B cell (primary cell): Measurements from ENCODE around the gene ARHGAP6. TPM values are rescaled to one million over a fixed set of nuclear protein-coding genes. Genes with fewer than 3 reads are reported as not detected.
"Not testable (repeated sequence)": the region's sequence is repeated elsewhere in the genome, so short reads cannot be mapped to it uniquely, and the experiment has no call there.

Experiments used
- ATAC-seq: fragments of 200-7000 bp; cut with Tn5 transposase; one replicate; pipeline ENCODE4 v1.10.0; 2021; ENCODE audit warnings: low read depth, mild to moderate bottlenecking, moderate number of reproducible peaks, moderate library complexity
- CTCF ChIA-PET: fragments of 350-600 bp; sonication (Branson Sonifier 250); formaldehyde crosslinking; loops from one replicate; lab custom pipeline; 2021; ENCODE audit warnings: antibody characterized with exemption, inconsistent platforms; lab: Charles Lee
- POLR2A ChIA-PET: fragments of 350-600 bp; sonication (Branson Sonifier 250); formaldehyde crosslinking; loops from one replicate; lab custom pipeline; 2021; ENCODE audit warnings: antibody characterized with exemption; lab: Charles Lee
- DNase-seq: peaks from one replicate; pipeline ENCODE4 v3.0.0; 2013
- H2AFZ ChIP-seq: 2 replicates; pipeline ENCODE4 v1.6.1; 2012; ENCODE audit warnings: mild to moderate bottlenecking, low read depth, low read length; ENCODE audit not compliant: insufficient read depth, poor library complexity, severe bottlenecking
- H3K27ac ChIP-seq, 2 donors: 1 replicate in 1 of 2; 2 replicates in 1 of 2; pipeline ENCODE4 v1.5.1; 2012 to 2013; ENCODE audit warnings: low read length in 2 of 2, mild to moderate bottlenecking in 2 of 2, moderate library complexity in 1 of 2
- H3K27me3 ChIP-seq, 4 experiments: fragments of 200-600 bp in 1 of 4; sonication (generic) in 1 of 4; replicated peaks in 1 of 4; 1 replicate in 2 of 4; 2 replicates in 2 of 4; pipeline versions ENCODE4 v1.6.1 to v1.7.0; 2013 to 2016; ENCODE audit warnings: low read length in 3 of 4, mild to moderate bottlenecking in 2 of 4, mixed read lengths in 1 of 4, moderate library complexity in 1 of 4; ENCODE audit not compliant: insufficient read depth in 4 of 4, control insufficient read depth in 3 of 4; ENCODE audit errors: control extremely low read depth in 1 of 4
- H3K36me3 ChIP-seq, 2 experiments: replicated peaks in 1 of 2; 1 replicate in 1 of 2; 2 replicates in 1 of 2; pipeline versions ENCODE4 v1.6.1 to v1.7.1; 2013; ENCODE audit warnings: low read length in 1 of 2; ENCODE audit not compliant: insufficient read depth in 2 of 2, control insufficient read depth in 1 of 2; ENCODE audit errors: control extremely low read depth in 1 of 2, extremely low read depth in 1 of 2
- H3K4me1 ChIP-seq, 2 donors: fragments of 200-600 bp in 1 of 2; sonication (generic) in 1 of 2; 1 replicate in 1 of 2; 2 replicates in 1 of 2; pipeline versions ENCODE4 v1.5.1 to v1.6.1; 2013 to 2017; ENCODE audit warnings: low read length in 2 of 2; ENCODE audit not compliant: control insufficient read depth in 2 of 2, insufficient read depth in 2 of 2
- H3K4me2 ChIP-seq: replicated peaks from 2 replicates; pipeline ENCODE3; 2012; ENCODE audit warnings: mild to moderate bottlenecking, low read depth, low read length; ENCODE audit not compliant: poor library complexity, severe bottlenecking
- H3K4me3 ChIP-seq, 5 experiments: fragments of 200-600 bp in 1 of 5; sonication (generic) in 1 of 5; 1 replicate in 3 of 5; 2 replicates in 2 of 5; pipeline versions ENCODE4 v1.5.1 to v1.7.0; 2011 to 2016; ENCODE audit warnings: low read length in 4 of 5, mild to moderate bottlenecking in 4 of 5, low read depth in 2 of 5, control low read depth in 1 of 5, moderate library complexity in 1 of 5; ENCODE audit not compliant: insufficient read depth in 1 of 5; ENCODE audit errors: control extremely low read depth in 1 of 5, extremely low read depth in 1 of 5
- H3K79me2 ChIP-seq: fragments of 200-600 bp; sonication (generic); one replicate; pipeline ENCODE4 v1.6.0; 2016; ENCODE audit warnings: low read length; ENCODE audit not compliant: control insufficient read depth, insufficient read depth
- H3K9ac ChIP-seq: fragments of 200-600 bp; sonication (generic); 2 replicates; pipeline ENCODE4 v1.6.1; 2017; ENCODE audit warnings: mild to moderate bottlenecking, low read length, moderate library complexity
- H3K9me3 ChIP-seq, 3 donors: one replicate each; pipeline versions ENCODE4 v1.6.1 to v1.7.1; 2013; ENCODE audit warnings: low read length in 2 of 3; ENCODE audit not compliant: control insufficient read depth in 2 of 3, insufficient read depth in 1 of 3; ENCODE audit errors: control extremely low read depth in 1 of 3
- H4K20me1 ChIP-seq: 2 replicates; pipeline ENCODE4 v1.6.0; 2012; ENCODE audit warnings: mild to moderate bottlenecking, low read length; ENCODE audit not compliant: insufficient read depth, control insufficient read depth, poor library complexity, severe bottlenecking
- H3K27ac Mint-ChIP-seq: one replicate; pipeline ENCODE4 v1.8.0; 2021; ENCODE audit warnings: mixed read lengths
- H3K27me3 Mint-ChIP-seq: one replicate; pipeline ENCODE4 v1.8.0; 2021; ENCODE audit warnings: mixed read lengths
- H3K4me1 Mint-ChIP-seq: one replicate; pipeline ENCODE4 v1.8.0; 2021; ENCODE audit warnings: mixed read lengths
- H3K4me3 Mint-ChIP-seq: one replicate; pipeline ENCODE4 v1.8.0; 2021; ENCODE audit warnings: mixed read lengths
- H3K9me3 Mint-ChIP-seq: one replicate; pipeline ENCODE4 v1.8.0; 2022; ENCODE audit warnings: mixed read lengths; ENCODE audit not compliant: insufficient read depth
- CTCF ChIP-seq: fragments of 200-600 bp; IDR thresholded peaks from one replicate; pipeline ENCODE4 v1.8.0; 2022; ENCODE audit warnings: antibody characterized with exemption, mild to moderate bottlenecking
- EZH2 ChIP-seq: IDR thresholded peaks from 2 replicates; pipeline ENCODE4 v1.6.1; 2012; ENCODE audit warnings: borderline replicate concordance, low read depth, mild to moderate bottlenecking, moderate library complexity, low read length; ENCODE audit not compliant: insufficient read depth, poor library complexity, severe bottlenecking
- WGBS: methylation state at CpG from one replicate; pipeline ENCODE4 v1.1.5; 2013; ENCODE audit warnings: missing lambda C conversion rate; ENCODE audit not compliant: insufficient coverage; 5-methylcytosine and 5-hydroxymethylcytosine counted together
- intact Hi-C: fragments of 100-400 bp; cut with micrococcal nuclease; formaldehyde crosslinking; loops from one replicate; pipeline ENCODE4 v1.10.0; 2022
- polyA plus RNA-seq: library from polyadenylated mRNA; depleted of rRNA; stranded (reverse); fragments of >200 nt; gene quantifications from 2 replicates; pipeline ENCODE4 v1.2.3, GENCODE V29; 2012
- total RNA-seq, 2 donors: library from RNA; stranded (reverse); fragments of 120-200 nt in 1 of 2; gene quantifications; 1 replicate in 1 of 2; 2 replicates in 1 of 2; pipeline versions ENCODE4 v1.2.3 to v1.2.4, GENCODE V29; 2013 to 2022

Gene ARHGAP6
- total and polyA plus RNA-seq, 2 donors (not counting 1 experiment from before 2014, with no cell fraction given) = 1.6 to 2.6 TPM

GRCh38 chrX:11363069-11363594 is 302.6 kb downstream of the ARHGAP6 start:
- no peaks in the 10 kb centered on the region for H3K27me3 Mint-ChIP-seq
- DNase-seq (peak; percentile 81), ATAC-seq (peak; percentile 95)
- TF ChIP-seq EZH2 (no peak), CTCF (no peak)
- Histone ChIP-seq H3K79me2 (no peaks in the 10 kb centered on the region), H3K27ac (peak overlapping the region; percentile 62 to 75), H4K20me1 (no peaks in the 10 kb centered on the region), H3K36me3 (no peaks in the 10 kb centered on the region), H3K9me3 (no peaks in the 10 kb centered on the region), H3K4me1 (peaks cover 12 to 21% of the 10 kb centered on the region in 2 donors), H3K4me3 (no peak overlapping the region), H2AFZ (no peak overlapping the region), H3K9ac (no peak overlapping the region), H3K27me3 (no peaks in the 10 kb centered on the region), H3K4me2 (peak overlapping the region; percentile 39)
- peak overlapping the region; percentile 91 for H3K27ac Mint-ChIP-seq
- peaks cover 26% of the 10 kb centered on the region for H3K4me1 Mint-ChIP-seq
- POLR2A ChIA-PET = interaction anchor here (1.3 to 1.4 kb wide), 2 partner anchors 20 to 23 kb away, joined by 4 read pairs; no protein-coding TSS in a partner anchor
- CTCF ChIA-PET = interaction anchor here (0.8 to 1.6 kb wide), 5 partner anchors 9 to 23 kb away, joined by 3 to 5 read pairs (median 3); no protein-coding TSS in a partner anchor
- H3K9me3 Mint-ChIP-seq = no peaks in the 10 kb centered on the region
- intact Hi-C loops = loop anchor here (1.0 to 5.0 kb wide), 5 partner anchors 12 to 1164 kb away; partner anchors contain the start of gene MSL3
- H3K4me3 Mint-ChIP-seq = peak overlapping the region; percentile 53
- 0% methylated on average over 1 of the region's 4 CpGs for WGBS

GRCh38 chrX:11361666-11362065 is 304.1 kb downstream of the ARHGAP6 start:
- H3K27me3 Mint-ChIP-seq, H3K27ac ChIP-seq, H3K4me3 Mint-ChIP-seq, H3K4me3 ChIP-seq, H3K9me3 Mint-ChIP-seq, POLR2A ChIA-PET, H3K9ac ChIP-seq, H3K9me3 ChIP-seq, CTCF ChIA-PET, H4K20me1 ChIP-seq, ATAC-seq, H3K36me3 ChIP-seq, H3K79me2 ChIP-seq, H3K4me2 ChIP-seq, H3K27ac Mint-ChIP-seq, H3K27me3 ChIP-seq, DNase-seq, H2AFZ ChIP-seq: not testable (repeated sequence)
- WGBS = no CpG with 5 or more reads among the region's 3 CpGs
- intact Hi-C loops = loop anchor here (2.0 to 5.0 kb wide), 3 partner anchors 19 to 1163 kb away; partner anchors contain the start of gene MSL3
- peaks cover 23% of the 10 kb centered on the region for H3K4me1 Mint-ChIP-seq
- peaks cover 12 to 21% of the 10 kb centered on the region in 2 donors for H3K4me1 ChIP-seq

- H3K4me3 Mint-ChIP-seq, CTCF ChIA-PET, intact Hi-C loops, POLR2A ChIA-PET, H3K27ac ChIP-seq, H4K20me1 ChIP-seq, H3K27ac Mint-ChIP-seq, H2AFZ ChIP-seq, DNase-seq, H3K4me3 ChIP-seq, H3K36me3 ChIP-seq, H3K27me3 Mint-ChIP-seq, H3K27me3 ChIP-seq, H3K79me2 ChIP-seq, H3K9me3 ChIP-seq, H3K4me2 ChIP-seq, ATAC-seq, H3K9ac ChIP-seq, H3K9me3 Mint-ChIP-seq: not testable (repeated sequence)
- no CpG with 5 or more reads among the region's 2 CpGs for WGBS
- peaks cover 12 to 14% of the 10 kb centered on the region in 2 donors for H3K4me1 ChIP-seq
- peaks cover 17% of the 10 kb centered on the region for H3K4me1 Mint-ChIP-seq
Observed at GRCh38 chrX:11355944-11356343, 309.8 kb downstream of the ARHGAP6 start.
